GM23248 (cell line): ENCODE measurements around the gene PKNOX1. TPM values are rescaled to one million over a fixed set of nuclear protein-coding genes. Genes with fewer than 3 reads are reported as not detected.
"Not testable (repeated sequence)": the region's sequence is repeated elsewhere in the genome, so short reads cannot be mapped to it uniquely, and the experiment has no call there.

Experiments used
- DNase-seq: peaks from one replicate; pipeline ENCODE4 v3.0.0-alpha.2; 2015
- H2AFZ ChIP-seq: fragments of 200-600 bp; sonication (generic); 2 replicates; pipeline ENCODE4 v1.6.1; 2016; ENCODE audit warnings: antibody characterized with exemption
- H3F3A ChIP-seq: fragments of 200-600 bp; sonication (generic); 2 replicates; pipeline ENCODE4 v1.6.1; 2016; ENCODE audit warnings: mild to moderate bottlenecking, antibody characterized with exemption, mixed run types; ENCODE audit not compliant: insufficient read depth
- H3K27ac ChIP-seq: fragments of 200-600 bp; sonication (generic); 2 replicates; pipeline ENCODE4 v1.5.1; 2016; ENCODE audit warnings: mild to moderate bottlenecking
- H3K27me3 ChIP-seq: fragments of 200-600 bp; sonication (generic); replicated peaks from 2 replicates; pipeline ENCODE4 v1.6.1; 2016; ENCODE audit warnings: mild to moderate bottlenecking; ENCODE audit not compliant: insufficient read depth
- H3K36me3 ChIP-seq: fragments of 200-600 bp; sonication (generic); 2 replicates; pipeline ENCODE4 v1.6.1; 2016; ENCODE audit warnings: low read depth, mild to moderate bottlenecking
- H3K4me1 ChIP-seq: fragments of 200-600 bp; sonication (generic); 2 replicates; pipeline ENCODE4 v1.6.1; 2016; ENCODE audit warnings: mild to moderate bottlenecking; ENCODE audit not compliant: insufficient read depth
- H3K4me2 ChIP-seq: fragments of 200-600 bp; sonication (generic); one replicate; pipeline ENCODE4 v1.6.1; 2016; ENCODE audit warnings: mild to moderate bottlenecking; ENCODE audit not compliant: unreplicated experiment
- H3K4me3 ChIP-seq: fragments of 200-600 bp; sonication (generic); 2 replicates; pipeline ENCODE4 v1.5.1; 2016; ENCODE audit warnings: mild to moderate bottlenecking
- H3K79me2 ChIP-seq: fragments of 200-600 bp; sonication (generic); 2 replicates; pipeline ENCODE4 v1.6.1; 2016; ENCODE audit warnings: mild to moderate bottlenecking; ENCODE audit not compliant: insufficient read depth
- H3K9ac ChIP-seq: fragments of 200-600 bp; sonication (generic); 2 replicates; pipeline ENCODE4 v1.6.1; 2016; ENCODE audit warnings: mild to moderate bottlenecking
- H3K9me2 ChIP-seq: fragments of 200-600 bp; sonication (generic); 2 replicates; pipeline ENCODE4 v1.6.1; 2016; ENCODE audit warnings: mixed run types, mild to moderate bottlenecking, moderate library complexity; ENCODE audit not compliant: insufficient read depth
- H3K9me3 ChIP-seq: fragments of 200-600 bp; sonication (generic); one replicate; pipeline ENCODE4 v1.6.1; 2017; ENCODE audit warnings: low read depth
- H4K20me1 ChIP-seq: fragments of 200-600 bp; sonication (generic); 2 replicates; pipeline ENCODE4 v1.6.0; 2016; ENCODE audit not compliant: insufficient read depth
- EZH2 ChIP-seq: fragments of 200-600 bp; sonication (generic); IDR thresholded peaks from 2 replicates; pipeline ENCODE4 v1.6.1; 2018; ENCODE audit warnings: antibody characterized with exemption, mild to moderate bottlenecking; ENCODE audit not compliant: insufficient read depth, poor library complexity, severe bottlenecking
- EZH2phosphoT487 ChIP-seq: fragments of 200-600 bp; sonication (generic); IDR thresholded peaks from 2 replicates; pipeline ENCODE4 v1.6.1; 2018; ENCODE audit warnings: antibody characterized with exemption, moderate library complexity, mild to moderate bottlenecking, low read depth; ENCODE audit not compliant: insufficient read depth
- WGBS, 2 experiments: methylation state at CpG; one replicate each; pipeline ENCODE4 v1.1.6; 2015 to 2017; ENCODE audit warnings: low lambda C conversion rate in 2 of 2, low coverage in 1 of 2; ENCODE audit errors: missing lambda C conversion rate in 2 of 2; 5-methylcytosine and 5-hydroxymethylcytosine counted together
- in situ Hi-C: fragments of 300-500 bp; cut with MboI; formaldehyde crosslinking; loops from 2 replicates; pipeline ENCODE4 v1.15.0; 2020
- polyA plus RNA-seq: library from polyadenylated mRNA; unstranded; fragments of >200 nt; fragmentation: Nextera tagmentation; extraction: Ambion mirVana; gene quantifications from 2 replicates; pipeline ENCODE4 v1.2.1, GENCODE V29; 2016
- total RNA-seq: library from RNA; depleted of rRNA; stranded (reverse); fragments of >200 nt; shearing (Covaris generic); gene quantifications from 2 replicates; pipeline ENCODE4 v1.2.3, GENCODE V29; 2014; rRNA removed

The PKNOX1 gene
- total RNA-seq, result 9.9 and 11.1 TPM in 2 replicates
- polyA plus RNA-seq, result 25.9 and 28.2 TPM in 2 replicates

DNA sequence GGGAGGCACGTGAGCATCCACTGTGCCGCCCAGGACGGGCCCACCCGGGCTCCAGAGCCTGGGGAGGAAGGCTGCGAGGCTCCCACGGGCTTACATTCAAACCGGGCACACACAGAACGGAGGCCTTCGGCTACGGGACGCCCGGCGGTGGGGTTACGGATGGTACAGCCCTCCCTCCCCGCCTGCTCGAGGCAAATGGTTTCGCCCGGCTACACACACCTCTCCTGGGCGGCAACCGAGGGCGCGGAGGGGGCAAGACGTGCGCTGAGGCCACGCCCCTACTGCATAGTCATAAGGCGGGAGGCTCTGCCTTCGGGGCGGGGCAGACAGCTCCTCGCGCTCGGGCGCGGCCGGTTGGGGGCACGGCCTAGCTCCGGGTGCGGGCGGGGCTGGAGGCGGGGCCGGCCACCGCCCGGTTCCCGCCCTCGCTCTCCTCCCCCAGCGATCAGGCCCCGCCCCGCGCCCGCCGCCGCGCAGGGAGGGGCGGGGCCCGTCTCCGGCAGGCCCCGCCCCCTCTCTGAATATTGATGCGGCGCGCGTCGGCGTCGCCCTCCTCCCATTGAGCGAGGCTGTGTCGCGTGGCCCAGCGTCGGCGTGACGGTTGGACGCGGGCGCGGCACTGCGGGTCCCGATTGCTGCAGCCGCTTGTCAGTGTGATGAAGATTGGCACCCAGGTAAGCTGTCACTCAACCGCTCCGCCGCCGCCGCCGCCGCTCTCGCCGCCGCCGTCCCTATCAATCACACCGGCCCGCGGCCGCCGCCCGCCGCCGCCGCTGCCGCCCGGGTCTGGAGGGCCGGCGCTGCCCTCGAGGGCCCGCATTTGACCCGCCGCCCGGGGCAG is at the start of gene PKNOX1:
TSS of gene PKNOX1 (plus strand) at position 572 of the 841 bp plus-strand sequence. CDS start 29,820 bp downstream, outside the sequence.
- peak within 1 kb of the TSS; percentile 84 for H3K27ac ChIP-seq
- peak within 1 kb of the TSS; percentile 85 for H3K4me3 ChIP-seq
- no peaks in the 10 kb centered on the region for H3K27me3 ChIP-seq
- H3K79me2 ChIP-seq, result peaks cover 40% of the 10 kb centered on the region
- H3K9me2 ChIP-seq, result no peaks in the 10 kb centered on the region
- no peaks in the 10 kb centered on the region for H3K9me3 ChIP-seq
- WGBS, 2 experiments, result 1% methylated on average over 49 to 84 of the region's 106 CpGs
- no peaks in the 10 kb centered on the region; the same call in 1 of the 2 replicates for H3K36me3 ChIP-seq
- in situ Hi-C loops, result no loop called here
- TF ChIP-seq EZH2phosphoT487 (no peak), EZH2 (no peak)
- peaks cover 15% of the 10 kb centered on the region; the same call in 1 of the 2 replicates for H3F3A ChIP-seq
- peak within 1 kb of the TSS; percentile 98 for H2AFZ ChIP-seq
- H3K4me1 ChIP-seq, result peaks cover 8% of the 10 kb centered on the region; the same call in 1 of the 2 replicates
- peak; percentile 100 for DNase-seq
- H4K20me1 ChIP-seq, result no peaks in the 10 kb centered on the region
- peak within 1 kb of the TSS; percentile 91 for H3K9ac ChIP-seq
- peak within 1 kb of the TSS; percentile 97 for H3K4me2 ChIP-seq

- TF ChIP-seq EZH2 (no peak), EZH2phosphoT487 (no peak)
- no peaks in the 10 kb centered on the region for H3K4me1 ChIP-seq
- peak within 1 kb of the TSS; percentile 89; the same call in 1 of the 2 replicates for H2AFZ ChIP-seq
- no peak within 1 kb of the TSS for H3K4me3 ChIP-seq
- H3K27ac ChIP-seq, result no peak within 1 kb of the TSS
- in situ Hi-C loops, result no loop called here
- 87 to 89% methylated on average over 29 of the region's 29 CpGs for WGBS, 2 experiments
- H3K79me2 ChIP-seq, result no peaks in the 10 kb centered on the region
- no peaks in the 10 kb centered on the region for H3K9me3 ChIP-seq
- no peaks in the 10 kb centered on the region for H3K9me2 ChIP-seq
- no peak for DNase-seq
- no peak within 1 kb of the TSS for H3K9ac ChIP-seq
- no peaks in the 10 kb centered on the region for H3K36me3 ChIP-seq
- no peaks in the 10 kb centered on the region for H3F3A ChIP-seq
- H4K20me1 ChIP-seq, result no peaks in the 10 kb centered on the region
- no peak within 1 kb of the TSS for H3K4me2 ChIP-seq
- no peaks in the 10 kb centered on the region for H3K27me3 ChIP-seq
These were observed 49.0 kb upstream of the PKNOX1 start, which contains the start of gene ERVH48-1 for GRCh38 chr21:42925114-42925926. Gene ERVH48-1, minus strand, starts transcription at chr21:42925630. Its CDS starts 6,624 bp downstream, at chr21:42919006.

DNA sequence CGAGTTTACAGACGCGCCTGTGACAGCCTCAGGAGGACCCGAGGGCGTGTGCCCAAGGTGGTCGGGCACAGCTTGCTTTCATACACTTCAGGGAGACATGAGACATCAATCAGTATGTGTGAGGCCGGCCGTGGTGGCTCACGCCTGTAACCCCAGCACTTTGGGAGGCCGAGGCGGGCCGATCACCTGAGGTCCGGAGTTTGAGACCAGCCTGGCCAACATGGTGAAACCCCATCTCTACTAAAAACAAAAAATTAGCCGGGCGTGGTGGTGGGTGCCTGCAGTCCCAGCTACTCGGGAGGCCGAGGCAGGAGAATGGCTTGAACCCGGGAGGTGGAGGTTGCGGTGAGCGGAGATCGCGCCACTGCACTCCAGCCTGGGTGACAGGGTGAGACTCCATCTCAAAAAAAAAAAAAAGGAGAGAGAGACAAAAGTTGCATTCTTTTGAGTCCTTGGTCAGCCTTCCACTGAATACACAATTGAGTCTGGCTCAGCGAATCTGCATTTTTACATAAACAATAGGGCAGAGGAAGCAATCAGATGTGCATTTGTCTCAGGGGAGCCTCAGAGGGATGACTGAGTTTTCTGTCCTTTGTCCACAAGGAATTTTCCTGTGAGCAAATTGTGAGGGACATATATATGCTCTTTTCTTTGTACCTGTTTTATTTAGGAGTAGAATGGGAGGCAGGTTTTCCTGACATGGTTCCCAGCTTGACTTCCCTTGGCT is 46.7 kb upstream of the PKNOX1 start:
- H3K9me3 ChIP-seq, H4K20me1 ChIP-seq, H2AFZ ChIP-seq, H3K4me3 ChIP-seq, H3K36me3 ChIP-seq, H3K9me2 ChIP-seq, H3K27ac ChIP-seq, H3K4me2 ChIP-seq, H3K79me2 ChIP-seq, H3F3A ChIP-seq, DNase-seq, H3K9ac ChIP-seq, in situ Hi-C loops, H3K4me1 ChIP-seq, H3K27me3 ChIP-seq: not testable (repeated sequence)
- WGBS, 2 experiments, result 86 to 92% methylated on average over 18 to 23 of the region's 23 CpGs

- Histone ChIP-seq H3K27ac (no peak overlapping the region), H3K9me2 (no peaks in the 10 kb centered on the region), H4K20me1 (no peaks in the 10 kb centered on the region), H3F3A (no peaks in the 10 kb centered on the region), H3K4me3 (no peak overlapping the region), H2AFZ (no peak overlapping the region), H3K36me3 (no peaks in the 10 kb centered on the region), H3K79me2 (no peaks in the 10 kb centered on the region), H3K9ac (no peak overlapping the region), H3K4me1 (no peaks in the 10 kb centered on the region), H3K27me3 (no peaks in the 10 kb centered on the region), H3K9me3 (no peaks in the 10 kb centered on the region), H3K4me2 (no peak overlapping the region)
- 43 to 46% methylated on average over 3 of the region's 3 CpGs for WGBS, 2 experiments
- no peak for DNase-seq
- in situ Hi-C loops, result no loop called here
- TF ChIP-seq EZH2 (no peak), EZH2phosphoT487 (no peak)
These were observed 44.4 kb upstream of the PKNOX1 start for GRCh38 chr21:42929969-42930368.
